LHCN-M2 (cell line): ENCODE measurements around the gene PCDHGA11. TPM values are rescaled to one million over a fixed set of nuclear protein-coding genes. Genes with fewer than 3 reads are reported as not detected.
"Not testable (repeated sequence)": the region's sequence is repeated elsewhere in the genome, so short reads cannot be mapped to it uniquely, and the experiment has no call there.

Experiments
- DNase-seq: peaks from one replicate; pipeline ENCODE4 v3.0.0-alpha.2; 2012; ENCODE audit warnings: low read depth
- total RNA-seq: library from RNA; depleted of rRNA; stranded (reverse); fragments of >200 nt; gene quantifications from 2 replicates; pipeline ENCODE4 v1.2.3, GENCODE V29; 2014; rRNA removed

PCDHGA11 gene
- total RNA-seq, 1 experiment from 2014 or later, result 0.75 TPM

DNA sequence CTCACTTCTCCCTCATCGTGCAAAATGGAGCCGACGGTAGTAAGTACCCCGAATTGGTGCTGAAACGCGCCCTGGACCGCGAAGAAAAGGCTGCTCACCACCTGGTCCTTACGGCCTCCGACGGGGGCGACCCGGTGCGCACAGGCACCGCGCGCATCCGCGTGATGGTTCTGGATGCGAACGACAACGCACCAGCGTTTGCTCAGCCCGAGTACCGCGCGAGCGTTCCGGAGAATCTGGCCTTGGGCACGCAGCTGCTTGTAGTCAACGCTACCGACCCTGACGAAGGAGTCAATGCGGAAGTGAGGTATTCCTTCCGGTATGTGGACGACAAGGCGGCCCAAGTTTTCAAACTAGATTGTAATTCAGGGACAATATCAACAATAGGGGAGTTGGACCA, 10.4 kb downstream of the PCDHGA11 start:
- no peak for DNase-seq

GRCh38 chr5:141432308-141432707, 11.5 kb downstream of the PCDHGA11 start:
- not testable (repeated sequence) for DNase-seq

GRCh38 chr5:141432726-141433125, 11.9 kb downstream of the PCDHGA11 start:
- not testable (repeated sequence) for DNase-seq

GRCh38 chr5:141434006-141434405, 13.2 kb downstream of the PCDHGA11 start:
- no peak for DNase-seq

GRCh38 chr5:141437221-141437620, 16.4 kb downstream of the PCDHGA11 start:
- DNase-seq, result no peak

GRCh38 chr5:141439411-141440141, 18.7 kb downstream of the PCDHGA11 start:
- no peak for DNase-seq

GRCh38 chr5:141440341-141440740, 19.5 kb downstream of the PCDHGA11 start:
- DNase-seq, result no peak

DNA sequence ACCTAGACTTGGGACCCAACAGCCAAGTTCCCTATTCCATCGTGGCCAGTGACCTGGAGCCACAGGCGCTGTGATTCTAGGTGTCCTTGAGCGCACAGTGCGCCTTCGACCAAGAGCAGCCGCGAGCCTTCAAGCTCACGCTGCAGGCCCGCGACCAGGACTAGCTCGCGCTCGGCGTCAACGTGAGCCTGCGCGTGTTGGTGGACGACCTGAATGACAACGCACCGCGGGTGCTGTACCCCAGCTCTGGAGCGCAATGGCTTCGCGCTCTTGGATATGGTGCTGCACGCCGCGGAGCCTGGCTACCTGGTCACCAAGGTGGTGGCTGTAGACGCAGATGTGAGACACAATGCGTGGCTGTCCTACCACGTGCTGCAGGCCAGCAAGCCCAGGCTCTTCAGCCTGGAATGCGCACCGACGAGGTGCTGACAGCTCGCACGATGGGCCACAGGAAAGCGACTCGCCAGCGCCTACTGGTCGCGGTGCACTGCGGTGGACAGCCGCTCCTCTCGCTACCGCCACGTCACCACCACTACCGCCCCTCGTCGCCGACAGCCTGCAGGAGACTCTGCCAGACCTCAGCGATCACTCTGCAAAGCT, 20.8 kb downstream of the PCDHGA11 start:
- no peak for DNase-seq

DNA sequence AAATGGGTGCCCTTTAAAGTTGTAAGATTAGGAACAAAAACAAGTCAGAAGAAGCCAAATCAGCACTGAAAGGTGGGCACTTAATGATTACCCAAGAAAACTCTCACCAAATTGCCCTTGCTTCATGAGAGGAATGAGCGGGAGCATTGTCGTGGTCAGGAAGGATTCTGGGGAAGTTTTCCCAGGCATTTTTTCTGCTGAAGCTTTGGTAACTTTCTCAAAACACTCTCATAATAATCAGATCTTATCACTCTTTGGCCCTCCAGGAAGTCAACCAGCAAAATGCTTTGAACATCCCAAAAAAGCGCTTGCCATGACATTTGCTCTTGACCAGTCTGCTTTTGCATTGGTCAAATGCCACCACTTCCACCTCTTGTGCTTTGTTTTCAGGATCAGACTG, 44.5 kb downstream of the PCDHGA11 start:
- DNase-seq, result no peak

Other genes starting within 250 kb of the PCDHGA11 start
- 2.0 and 3.4 TPM in 2 replicates for gene PCDHB7, start 248.4 kb upstream of the PCDHGA11 start, total RNA-seq
- 9.6 and 12.3 TPM in 2 replicates for gene PCDHB8, start 243.3 kb upstream of the PCDHGA11 start, total RNA-seq
- 10.4 and 12.2 TPM in 2 replicates for gene PCDHB16, start 238.7 kb upstream of the PCDHGA11 start, total RNA-seq
- gene PCDHB9, start 233.9 kb upstream of the PCDHGA11 start, total RNA-seq, result 2.8 and 3.1 TPM in 2 replicates
- 2.4 and 2.8 TPM in 2 replicates for gene PCDHB10, start 228.7 kb upstream of the PCDHGA11 start, total RNA-seq
- gene PCDHB11, start 221.4 kb upstream of the PCDHGA11 start, total RNA-seq, result 0.77 and 1.5 TPM in 2 replicates
- gene PCDHB12, start 212.3 kb upstream of the PCDHGA11 start, total RNA-seq, result 3.1 and 3.6 TPM in 2 replicates
- 3.5 and 5.1 TPM in 2 replicates for gene PCDHB13, start 207.1 kb upstream of the PCDHGA11 start, total RNA-seq
- gene PCDHB14, start 197.7 kb upstream of the PCDHGA11 start, total RNA-seq, result 4.3 and 4.9 TPM in 2 replicates
- gene PCDHB15, start 175.7 kb upstream of the PCDHGA11 start, total RNA-seq, result 3.8 TPM in 2 replicates
- 0.17 TPM in 1 of 2 replicates, not detected in the other for gene SLC25A2, start 117.0 kb upstream of the PCDHGA11 start, total RNA-seq
- 65.1 and 67.6 TPM in 2 replicates for gene TAF7, start 100.3 kb upstream of the PCDHGA11 start, total RNA-seq
- gene PCDHGA1, start 90.5 kb upstream of the PCDHGA11 start, total RNA-seq, result 5.3 and 7.1 TPM in 2 replicates
- 0.90 and 1.1 TPM in 2 replicates for gene PCDHGA2, start 82.3 kb upstream of the PCDHGA11 start, total RNA-seq
- 0.57 TPM in 1 of 2 replicates, not detected in the other for gene PCDHGA3, start 77.2 kb upstream of the PCDHGA11 start, total RNA-seq
- gene PCDHGB1, start 71.0 kb upstream of the PCDHGA11 start, total RNA-seq, result 6.8 and 8.1 TPM in 2 replicates
- 3.9 and 4.4 TPM in 2 replicates for gene PCDHGA4, start 66.0 kb upstream of the PCDHGA11 start, total RNA-seq
- 9.0 and 12.5 TPM in 2 replicates for gene PCDHGB2, start 61.1 kb upstream of the PCDHGA11 start, total RNA-seq
- gene PCDHGA5, start 56.9 kb upstream of the PCDHGA11 start, total RNA-seq, result 0.98 and 1.5 TPM in 2 replicates
- 1.4 and 1.6 TPM in 2 replicates for gene PCDHGB3, start 50.8 kb upstream of the PCDHGA11 start, total RNA-seq
- gene PCDHGA6, start 47.2 kb upstream of the PCDHGA11 start, total RNA-seq, result 0.77 and 0.98 TPM in 2 replicates
- gene PCDHGA7, start 38.3 kb upstream of the PCDHGA11 start, total RNA-seq, result 0.57 and 0.77 TPM in 2 replicates
- 0.69 and 0.71 TPM in 2 replicates for gene PCDHGB4, start 33.4 kb upstream of the PCDHGA11 start, total RNA-seq
- 0.26 and 0.75 TPM in 2 replicates for gene PCDHGA8, start 28.4 kb upstream of the PCDHGA11 start, total RNA-seq
- gene PCDHGB5, start 23.1 kb upstream of the PCDHGA11 start, total RNA-seq, result 0.52 and 2.1 TPM in 2 replicates
- 0.64 and 0.75 TPM in 2 replicates for gene PCDHGA9, start 18.3 kb upstream of the PCDHGA11 start, total RNA-seq
- 0.32 and 0.40 TPM in 2 replicates for gene PCDHGB6, start 13.0 kb upstream of the PCDHGA11 start, total RNA-seq
- gene PCDHGA10, start 8.1 kb upstream of the PCDHGA11 start, total RNA-seq, result 17.4 and 21.4 TPM in 2 replicates
- 0.52 and 0.83 TPM in 2 replicates for gene PCDHGB7, start 3.4 kb upstream of the PCDHGA11 start, total RNA-seq
- gene PCDHGA12, start 9.5 kb downstream of the PCDHGA11 start, total RNA-seq, result 6.1 and 6.9 TPM in 2 replicates
- gene PCDHGC3, start 54.9 kb downstream of the PCDHGA11 start, total RNA-seq, result 96.0 and 98.3 TPM in 2 replicates
- gene PCDHGC4, start 64.0 kb downstream of the PCDHGA11 start, total RNA-seq, result 0.69 and 0.83 TPM in 2 replicates
- gene PCDHGC5, start 68.0 kb downstream of the PCDHGA11 start, total RNA-seq, result 1.7 and 2.0 TPM in 2 replicates
- gene DIAPH1, start 197.9 kb downstream of the PCDHGA11 start, total RNA-seq, result 28.2 and 38.9 TPM in 2 replicates
- 58.8 and 65.2 TPM in 2 replicates for gene HDAC3, start 215.8 kb downstream of the PCDHGA11 start, total RNA-seq
- gene RELL2, start 215.9 kb downstream of the PCDHGA11 start, total RNA-seq, result 5.2 and 7.0 TPM in 2 replicates
- 10.1 and 12.5 TPM in 2 replicates for gene FCHSD1, start 230.4 kb downstream of the PCDHGA11 start, total RNA-seq